GM12873 (cell line): Measurements from ENCODE around the gene CIC.

Experiments used
- TF ChIP-seq, protein P1 (sequence below): IDR thresholded peaks from 2 replicates; pipeline ENCODE4 v1.5.1; 2012; ENCODE audit warnings: low read depth, mild to moderate bottlenecking, moderate library complexity, low read length, control low read depth; ENCODE audit not compliant: insufficient read depth; ENCODE audit errors: missing control alignments

CIC gene

GRCh38 chr19:42268704-42269477, at the start of gene CIC:
Gene CIC (plus strand): TSS chr19:42269252. CDS start chr19:42271784, 2,532 bp downstream.
- TF ChIP-seq, protein P1, sequence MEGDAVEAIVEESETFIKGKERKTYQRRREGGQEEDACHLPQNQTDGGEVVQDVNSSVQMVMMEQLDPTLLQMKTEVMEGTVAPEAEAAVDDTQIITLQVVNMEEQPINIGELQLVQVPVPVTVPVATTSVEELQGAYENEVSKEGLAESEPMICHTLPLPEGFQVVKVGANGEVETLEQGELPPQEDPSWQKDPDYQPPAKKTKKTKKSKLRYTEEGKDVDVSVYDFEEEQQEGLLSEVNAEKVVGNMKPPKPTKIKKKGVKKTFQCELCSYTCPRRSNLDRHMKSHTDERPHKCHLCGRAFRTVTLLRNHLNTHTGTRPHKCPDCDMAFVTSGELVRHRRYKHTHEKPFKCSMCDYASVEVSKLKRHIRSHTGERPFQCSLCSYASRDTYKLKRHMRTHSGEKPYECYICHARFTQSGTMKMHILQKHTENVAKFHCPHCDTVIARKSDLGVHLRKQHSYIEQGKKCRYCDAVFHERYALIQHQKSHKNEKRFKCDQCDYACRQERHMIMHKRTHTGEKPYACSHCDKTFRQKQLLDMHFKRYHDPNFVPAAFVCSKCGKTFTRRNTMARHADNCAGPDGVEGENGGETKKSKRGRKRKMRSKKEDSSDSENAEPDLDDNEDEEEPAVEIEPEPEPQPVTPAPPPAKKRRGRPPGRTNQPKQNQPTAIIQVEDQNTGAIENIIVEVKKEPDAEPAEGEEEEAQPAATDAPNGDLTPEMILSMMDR = no peak

GRCh38 chr19:42219812-42220750, 49.0 kb upstream of the CIC start, which contains the start of gene ZNF526:
Gene ZNF526 (plus strand): TSS chr19:42220312. CDS start chr19:42224404, 4,092 bp downstream.
- TF ChIP-seq, protein P1 = no peak

- TF ChIP-seq, protein P1 = no peak
These were observed 48.3 kb upstream of the CIC start for GRCh38 chr19:42220751-42221097.

- TF ChIP-seq, protein P1 = no peak
These were observed 43.9 kb upstream of the CIC start for GRCh38 chr19:42224940-42225717.

DNA sequence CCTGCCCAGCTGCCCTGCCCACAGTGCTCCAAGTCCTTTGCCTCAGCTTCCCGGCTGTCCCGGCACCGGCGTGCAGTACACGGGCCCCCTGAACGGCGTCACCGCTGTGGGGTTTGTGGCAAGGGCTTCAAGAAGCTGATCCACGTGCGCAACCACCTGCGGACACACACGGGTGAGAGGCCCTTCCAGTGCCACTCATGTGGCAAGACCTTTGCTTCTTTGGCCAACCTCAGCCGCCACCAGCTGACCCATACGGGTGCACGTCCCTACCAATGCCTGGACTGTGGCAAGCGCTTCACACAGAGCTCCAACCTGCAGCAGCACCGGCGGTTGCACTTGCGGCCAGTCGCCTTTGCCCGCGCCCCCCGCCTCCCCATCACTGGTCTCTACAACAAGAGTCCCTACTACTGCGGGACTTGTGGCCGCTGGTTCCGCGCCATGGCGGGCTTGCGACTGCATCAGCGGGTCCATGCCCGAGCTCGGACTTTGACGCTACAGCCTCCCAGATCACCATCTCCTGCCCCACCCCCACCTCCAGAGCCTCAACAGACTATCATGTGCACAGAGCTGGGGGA, 43.2 kb upstream of the CIC start:
- TF ChIP-seq, protein P1 = no peak

GRCh38 chr19:42226886-42227285, 42.2 kb upstream of the CIC start:
- TF ChIP-seq, protein P1 = no peak

GRCh38 chr19:42228641-42229040, 40.4 kb upstream of the CIC start:
- TF ChIP-seq, protein P1 = no peak
